HL-60 (cell line): Measurements from ENCODE around the gene C4BPB.
A peak's percentile ranks its signal among the peaks of the same experiment; 100 is the strongest.

ENCODE experiments used
- DNase-seq, 2 experiments: peaks; one replicate each; pipeline ENCODE4 v3.0.0-alpha.2; 2010 to 2020; ENCODE audit warnings: low read depth in 1 of 2, low spot score in 1 of 2
- H3K27ac ChIP-seq: fragments of 250-450 bp; sonication (Bioruptor Pico); replicated peaks from 2 replicates; pipeline ENCODE4 v1.5.1; 2020; ENCODE audit warnings: mild to moderate bottlenecking, moderate library complexity
- H3K27me3 ChIP-seq: fragments of 250-450 bp; sonication (Bioruptor Pico); 2 replicates; pipeline ENCODE4 v1.5.1; 2021; ENCODE audit warnings: mild to moderate bottlenecking, moderate library complexity; ENCODE audit not compliant: insufficient read depth, poor library complexity, severe bottlenecking
- H3K4me3 ChIP-seq: replicated peaks from 2 replicates; pipeline ENCODE4 v1.5.1; 2011; ENCODE audit warnings: mild to moderate bottlenecking, control low read depth, low read length; ENCODE audit not compliant: insufficient read depth
- GABPA ChIP-seq: IDR thresholded peaks from 2 replicates; pipeline ENCODE4 v1.6.1; 2012; ENCODE audit warnings: low read depth
- POLR2AphosphoS5 ChIP-seq: IDR thresholded peaks from 2 replicates; pipeline ENCODE4 v1.6.1; 2012; ENCODE audit warnings: low read depth
- SPI1 ChIP-seq: IDR thresholded peaks from 2 replicates; pipeline ENCODE4 v1.6.1; 2012; ENCODE audit warnings: low read depth, mild to moderate bottlenecking, borderline replicate concordance
- TF ChIP-seq, protein P1 (sequence below): IDR thresholded peaks from 2 replicates; pipeline ENCODE4 v1.6.1; 2012; ENCODE audit warnings: low read depth; ENCODE audit not compliant: insufficient replicate concordance
- TF ChIP-seq, protein P2 (sequence below): IDR thresholded peaks from one replicate; pipeline ENCODE4 v1.5.1; 2011; ENCODE audit warnings: low read length, control low read depth, inconsistent platforms; ENCODE audit not compliant: insufficient read depth

Gene C4BPB

DNA sequence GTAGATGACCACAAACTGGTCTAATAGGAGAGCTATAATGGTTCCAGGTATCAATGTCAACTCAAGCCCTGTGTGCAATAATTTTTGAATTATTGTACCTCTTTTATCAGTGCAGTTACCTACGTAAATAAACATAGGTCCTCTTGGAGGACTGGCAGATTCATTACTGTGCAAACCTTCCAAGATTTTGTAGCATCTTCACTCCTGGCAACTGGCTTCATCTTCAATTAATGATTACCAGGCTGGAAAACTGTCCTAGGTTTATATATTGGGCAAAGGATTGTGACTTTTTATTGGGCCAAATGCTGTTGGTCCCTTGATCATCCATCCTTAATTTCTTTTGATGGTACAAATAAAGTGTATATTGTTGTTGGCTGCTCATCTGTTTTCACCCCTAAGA is 51.0 kb downstream of the C4BPB start:
- Histone ChIP-seq H3K27me3 (no peaks in the 10 kb centered on the region), H3K27ac (no peak overlapping the region), H3K4me3 (no peak overlapping the region)
- TF ChIP-seq GABPA: no peak
- TF ChIP-seq, protein P1, sequence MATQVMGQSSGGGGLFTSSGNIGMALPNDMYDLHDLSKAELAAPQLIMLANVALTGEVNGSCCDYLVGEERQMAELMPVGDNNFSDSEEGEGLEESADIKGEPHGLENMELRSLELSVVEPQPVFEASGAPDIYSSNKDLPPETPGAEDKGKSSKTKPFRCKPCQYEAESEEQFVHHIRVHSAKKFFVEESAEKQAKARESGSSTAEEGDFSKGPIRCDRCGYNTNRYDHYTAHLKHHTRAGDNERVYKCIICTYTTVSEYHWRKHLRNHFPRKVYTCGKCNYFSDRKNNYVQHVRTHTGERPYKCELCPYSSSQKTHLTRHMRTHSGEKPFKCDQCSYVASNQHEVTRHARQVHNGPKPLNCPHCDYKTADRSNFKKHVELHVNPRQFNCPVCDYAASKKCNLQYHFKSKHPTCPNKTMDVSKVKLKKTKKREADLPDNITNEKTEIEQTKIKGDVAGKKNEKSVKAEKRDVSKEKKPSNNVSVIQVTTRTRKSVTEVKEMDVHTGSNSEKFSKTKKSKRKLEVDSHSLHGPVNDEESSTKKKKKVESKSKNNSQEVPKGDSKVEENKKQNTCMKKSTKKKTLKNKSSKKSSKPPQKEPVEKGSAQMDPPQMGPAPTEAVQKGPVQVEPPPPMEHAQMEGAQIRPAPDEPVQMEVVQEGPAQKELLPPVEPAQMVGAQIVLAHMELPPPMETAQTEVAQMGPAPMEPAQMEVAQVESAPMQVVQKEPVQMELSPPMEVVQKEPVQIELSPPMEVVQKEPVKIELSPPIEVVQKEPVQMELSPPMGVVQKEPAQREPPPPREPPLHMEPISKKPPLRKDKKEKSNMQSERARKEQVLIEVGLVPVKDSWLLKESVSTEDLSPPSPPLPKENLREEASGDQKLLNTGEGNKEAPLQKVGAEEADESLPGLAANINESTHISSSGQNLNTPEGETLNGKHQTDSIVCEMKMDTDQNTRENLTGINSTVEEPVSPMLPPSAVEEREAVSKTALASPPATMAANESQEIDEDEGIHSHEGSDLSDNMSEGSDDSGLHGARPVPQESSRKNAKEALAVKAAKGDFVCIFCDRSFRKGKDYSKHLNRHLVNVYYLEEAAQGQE: no peak
- TF ChIP-seq, protein P2, sequence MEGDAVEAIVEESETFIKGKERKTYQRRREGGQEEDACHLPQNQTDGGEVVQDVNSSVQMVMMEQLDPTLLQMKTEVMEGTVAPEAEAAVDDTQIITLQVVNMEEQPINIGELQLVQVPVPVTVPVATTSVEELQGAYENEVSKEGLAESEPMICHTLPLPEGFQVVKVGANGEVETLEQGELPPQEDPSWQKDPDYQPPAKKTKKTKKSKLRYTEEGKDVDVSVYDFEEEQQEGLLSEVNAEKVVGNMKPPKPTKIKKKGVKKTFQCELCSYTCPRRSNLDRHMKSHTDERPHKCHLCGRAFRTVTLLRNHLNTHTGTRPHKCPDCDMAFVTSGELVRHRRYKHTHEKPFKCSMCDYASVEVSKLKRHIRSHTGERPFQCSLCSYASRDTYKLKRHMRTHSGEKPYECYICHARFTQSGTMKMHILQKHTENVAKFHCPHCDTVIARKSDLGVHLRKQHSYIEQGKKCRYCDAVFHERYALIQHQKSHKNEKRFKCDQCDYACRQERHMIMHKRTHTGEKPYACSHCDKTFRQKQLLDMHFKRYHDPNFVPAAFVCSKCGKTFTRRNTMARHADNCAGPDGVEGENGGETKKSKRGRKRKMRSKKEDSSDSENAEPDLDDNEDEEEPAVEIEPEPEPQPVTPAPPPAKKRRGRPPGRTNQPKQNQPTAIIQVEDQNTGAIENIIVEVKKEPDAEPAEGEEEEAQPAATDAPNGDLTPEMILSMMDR: no peak
- TF ChIP-seq POLR2AphosphoS5: no peak
- no peak for TF ChIP-seq SPI1
- no peak for DNase-seq

DNA sequence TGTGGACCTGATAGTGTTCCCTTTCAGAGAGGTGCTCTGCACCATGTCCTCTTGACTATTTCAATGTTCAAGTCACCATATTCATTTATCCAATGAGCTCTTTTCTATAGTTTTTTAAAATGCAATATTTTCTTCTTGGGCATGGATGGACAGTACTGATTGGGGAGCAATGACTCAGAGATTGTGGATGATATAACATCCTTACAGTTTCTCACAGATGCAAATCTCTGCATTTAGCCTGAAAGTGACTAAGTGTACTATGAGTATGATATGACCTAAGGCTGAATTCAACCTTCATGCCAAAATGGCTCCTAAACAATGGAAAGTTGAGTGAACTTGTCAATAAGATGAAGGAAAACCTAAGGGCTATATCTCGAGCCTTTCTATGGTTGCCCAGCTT is 51.9 kb downstream of the C4BPB start:
- DNase-seq: no peak
- Histone ChIP-seq H3K27ac (no peak overlapping the region), H3K27me3 (no peaks in the 10 kb centered on the region), H3K4me3 (no peak overlapping the region)
- TF ChIP-seq SPI1 (no peak), POLR2AphosphoS5 (no peak), GABPA (no peak)
- TF ChIP-seq, protein P2: no peak
- TF ChIP-seq, protein P1: no peak

DNA sequence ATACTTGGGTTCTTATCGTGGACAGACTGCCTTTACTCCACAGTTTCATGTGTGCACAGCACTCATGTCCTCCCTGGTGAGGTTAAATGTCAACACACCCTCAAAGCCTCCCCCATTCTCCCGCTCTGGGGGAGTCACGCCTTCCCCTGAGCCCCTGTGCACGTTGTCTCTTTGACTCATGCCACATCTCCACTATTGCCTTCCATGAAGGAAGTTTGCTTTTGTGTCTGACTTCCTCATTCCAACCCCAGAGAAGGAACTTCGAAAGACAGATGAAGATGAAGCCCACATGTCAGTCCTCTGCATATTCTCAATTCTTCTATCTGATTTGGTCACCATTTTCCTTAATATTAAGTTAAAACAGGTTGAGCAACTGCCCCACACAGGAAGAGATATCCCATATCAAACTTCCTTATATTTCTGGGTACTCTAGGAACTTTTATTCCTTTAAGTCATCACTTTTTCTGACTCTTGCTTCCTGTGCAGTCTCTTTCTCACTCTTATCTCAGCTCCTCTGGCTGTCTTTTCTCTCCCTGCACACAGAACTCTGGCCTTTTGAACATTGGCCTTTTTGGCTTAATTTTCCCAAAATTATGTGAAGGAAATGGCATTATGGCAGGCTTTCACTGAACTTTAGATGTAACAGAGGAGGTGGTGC is 56.9 kb downstream of the C4BPB start:
- DNase-seq: peak; percentile 51 to 59
- Histone ChIP-seq H3K4me3 (no peak overlapping the region), H3K27ac (peak overlapping the region; percentile 29; the same call in 1 of the 2 replicates), H3K27me3 (no peaks in the 10 kb centered on the region)
- no peak for TF ChIP-seq GABPA
- TF ChIP-seq POLR2AphosphoS5: peak; percentile 37; the same call in 1 of the 2 replicates
- TF ChIP-seq, protein P1: no peak
- TF ChIP-seq, protein P2: no peak
- peak; percentile 97 for TF ChIP-seq SPI1
